Transverse colon (tissue), 3 donors: ENCODE results near the gene PSME3.

Source experiments
- EP300 ChIP-seq: sonication (generic); formaldehyde crosslinking; IDR thresholded peaks from one replicate; pipeline ENCODE4 v1.6.1; 2017; ENCODE audit warnings: antibody characterized with exemption, low read depth
- POLR2AphosphoS5 ChIP-seq, 3 donors: sonication (generic); formaldehyde crosslinking; IDR thresholded peaks; one replicate each; pipeline ENCODE4 v1.6.1; 2016; ENCODE audit warnings: antibody characterized with exemption in 3 of 3

DNA sequence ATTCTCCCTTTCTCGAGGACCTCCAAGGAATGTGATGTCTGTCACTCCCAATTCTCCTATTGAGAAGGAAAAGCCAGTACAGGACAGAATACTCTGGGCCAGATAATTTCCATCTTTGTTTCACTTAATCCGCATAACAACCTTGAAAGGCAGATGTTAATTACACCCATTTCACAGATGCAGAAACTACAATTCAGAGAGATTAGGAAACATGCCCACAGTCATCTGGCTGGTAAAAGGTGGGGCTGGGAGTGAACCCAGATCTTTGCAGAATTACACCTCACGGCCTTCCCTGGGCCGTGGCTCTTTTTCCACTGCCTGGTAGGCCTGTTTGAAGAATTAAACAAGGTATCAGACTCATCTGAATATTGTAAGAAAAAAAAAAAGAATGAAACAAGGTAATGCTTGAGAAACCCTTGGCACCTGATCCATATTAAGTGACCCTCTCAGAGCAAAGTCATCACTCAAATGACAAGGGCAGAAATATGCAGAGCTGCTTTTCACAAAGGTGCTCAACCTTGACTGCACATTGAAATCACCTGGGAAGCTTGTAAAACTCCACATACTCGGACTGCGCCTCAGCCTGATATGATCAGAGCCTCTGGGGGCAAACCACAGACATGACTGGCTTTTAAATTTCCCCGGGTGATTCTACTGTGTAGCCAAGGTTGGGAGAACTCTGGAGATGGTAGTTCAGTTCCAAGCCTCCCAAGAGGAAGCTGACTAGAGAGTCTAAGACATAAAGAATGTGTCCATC, 50.8 kb downstream of the PSME3 start:
- TF ChIP-seq POLR2AphosphoS5 (IDR thresholded peaks at IDR 0.05) (no peak), EP300 (no peak)
